Tongue (tissue), 2 donors: ENCODE data around the gene CWF19L2. TPM values are rescaled to one million over a fixed set of nuclear protein-coding genes. Genes with fewer than 3 reads are reported as not detected.
"Not testable (repeated sequence)": the region's sequence is repeated elsewhere in the genome, so short reads cannot be mapped to it uniquely, and the experiment has no call there.

ENCODE experiments used
- DNase-seq: peaks from one replicate; pipeline ENCODE4 v3.0.0-alpha.2; 2015
- total RNA-seq: library from RNA; depleted of rRNA; stranded (reverse); fragments of >200 nt; gene quantifications from one replicate; pipeline ENCODE4 v1.2.3, GENCODE V29; 2014

CWF19L2 gene
- 28.7 TPM for total RNA-seq

GRCh38 chr11:107457558-107458271 lies at the start of gene CWF19L2:
TSS of gene CWF19L2 (minus strand) at chr11:107457825. CDS start at chr11:107457816, 9 bp downstream.
- DNase-seq = peak; percentile 98

DNA sequence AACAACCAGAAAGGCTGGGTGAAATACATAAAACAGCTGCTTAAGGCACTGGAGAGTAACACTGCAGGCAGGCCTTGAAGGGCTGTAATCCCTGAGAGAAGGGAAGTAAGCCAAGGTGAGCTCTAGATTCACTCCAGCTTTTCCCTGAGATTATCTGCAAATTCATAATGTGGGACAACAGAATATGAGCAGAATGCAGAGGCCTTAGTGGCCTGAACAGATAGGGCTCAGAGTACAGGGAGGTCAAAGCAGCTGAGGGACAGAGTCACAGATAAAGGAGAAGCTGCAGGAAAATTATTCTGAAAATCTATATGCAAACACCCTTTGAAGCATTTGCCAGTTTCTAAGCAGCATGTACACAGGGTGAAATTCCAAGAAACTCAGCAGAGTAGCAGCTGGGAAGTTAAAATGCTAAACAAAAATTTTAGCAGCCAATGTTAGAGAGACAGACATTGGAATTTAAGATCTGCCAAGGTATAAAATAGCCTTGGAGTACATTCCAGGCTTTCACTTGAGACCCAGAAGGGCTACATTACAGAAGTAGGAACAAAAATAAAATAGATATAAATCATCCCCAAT lies 48.1 kb upstream of the CWF19L2 start:
- peak; percentile 43 for DNase-seq

- DNase-seq = peak; percentile 64
Measured at GRCh38 chr11:107504981-107505380, 47.4 kb upstream of the CWF19L2 start.

- no peak for DNase-seq
Measured at GRCh38 chr11:107501713-107502112, 44.1 kb upstream of the CWF19L2 start.

- not testable (repeated sequence) for DNase-seq
Measured at GRCh38 chr11:107497371-107497770, 39.7 kb upstream of the CWF19L2 start.

- DNase-seq = peak; percentile 19
Measured at GRCh38 chr11:107496011-107496410, 38.4 kb upstream of the CWF19L2 start.

- DNase-seq = no peak
Measured at GRCh38 chr11:107494055-107494454, 36.4 kb upstream of the CWF19L2 start.

DNA sequence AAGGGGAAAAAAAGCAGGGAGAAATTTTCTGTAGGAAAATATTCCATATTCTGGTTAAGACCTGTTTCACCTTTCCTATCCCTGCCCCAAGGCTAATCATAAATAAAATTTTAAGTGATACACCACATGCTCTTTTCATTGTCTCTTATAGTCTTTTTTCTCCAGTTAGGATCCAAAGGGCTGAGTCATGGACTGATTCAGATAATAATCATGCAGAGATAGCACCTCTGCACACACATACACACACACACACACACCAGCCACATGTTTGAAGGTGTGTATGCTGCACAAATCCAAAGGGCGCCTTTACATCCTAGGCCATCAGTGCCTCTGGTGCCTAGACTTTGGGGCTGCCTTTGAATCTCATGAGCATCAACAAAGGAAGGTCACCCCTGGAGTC lies 35.5 kb upstream of the CWF19L2 start:
- DNase-seq = no peak

DNA sequence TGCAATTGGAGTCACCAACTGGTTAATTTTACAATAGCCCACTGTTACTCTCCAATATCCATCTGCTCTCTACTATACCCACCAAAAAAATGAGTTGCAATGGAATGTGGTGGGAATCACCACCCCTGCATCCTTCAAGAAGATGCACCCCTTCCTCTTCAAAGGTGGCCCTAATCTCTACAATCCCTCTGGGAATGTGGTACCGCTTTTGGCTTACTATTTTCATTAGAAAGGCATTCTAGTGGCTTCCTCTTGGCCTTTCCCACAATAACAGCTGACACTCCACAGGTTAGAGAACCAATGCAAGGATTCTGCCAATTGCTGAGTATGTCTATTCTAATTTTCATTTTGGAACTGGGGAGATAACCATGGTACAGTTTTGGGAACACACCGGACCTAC lies 33.2 kb upstream of the CWF19L2 start:
- DNase-seq = no peak

DNA sequence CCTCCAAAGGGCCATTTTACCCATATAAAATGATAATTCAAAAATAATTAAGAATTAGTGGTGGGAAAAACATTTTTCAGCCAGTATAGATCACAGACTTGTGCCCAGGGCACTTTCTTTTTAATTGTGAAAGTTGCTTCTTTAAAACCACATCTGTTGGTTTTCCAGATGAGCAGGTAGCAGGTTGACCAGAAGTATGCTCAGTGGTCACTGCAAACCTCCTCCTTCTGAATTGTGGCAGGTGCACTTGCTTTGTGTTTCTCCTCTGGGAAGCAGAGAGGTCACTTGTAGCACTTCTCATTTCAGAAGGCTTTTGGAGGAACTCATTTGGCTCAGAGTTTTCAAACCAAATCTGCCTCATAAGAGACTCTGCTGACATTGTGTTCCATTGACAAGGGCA lies 24.6 kb upstream of the CWF19L2 start:
- no peak for DNase-seq

GRCh38 chr11:107478922-107479321 lies 21.3 kb upstream of the CWF19L2 start:
- DNase-seq = no peak

- no peak for DNase-seq
Measured at GRCh38 chr11:107477820-107478219, 20.2 kb upstream of the CWF19L2 start.

GRCh38 chr11:107473792-107474191 lies 16.2 kb upstream of the CWF19L2 start:
- DNase-seq = no peak

DNA sequence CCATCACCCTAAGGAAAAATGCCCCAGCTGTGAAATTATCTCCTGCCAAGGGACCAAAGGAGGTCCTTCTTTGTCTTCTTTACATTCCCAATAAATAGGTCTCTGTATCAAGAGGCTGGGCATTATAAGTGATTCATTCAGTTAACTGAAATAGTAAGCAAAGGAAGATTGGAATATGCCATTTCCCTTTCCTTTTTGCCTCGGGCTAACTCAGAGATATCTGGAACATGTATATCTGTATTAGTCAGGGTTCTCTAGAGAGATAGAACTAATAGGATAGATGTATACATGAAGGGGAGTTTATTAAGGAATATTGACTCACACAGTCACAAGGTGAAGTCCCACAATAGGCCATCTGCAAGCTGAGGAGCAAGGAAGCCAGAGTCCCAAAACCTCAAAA lies 15.3 kb upstream of the CWF19L2 start:
- no peak for DNase-seq

DNA sequence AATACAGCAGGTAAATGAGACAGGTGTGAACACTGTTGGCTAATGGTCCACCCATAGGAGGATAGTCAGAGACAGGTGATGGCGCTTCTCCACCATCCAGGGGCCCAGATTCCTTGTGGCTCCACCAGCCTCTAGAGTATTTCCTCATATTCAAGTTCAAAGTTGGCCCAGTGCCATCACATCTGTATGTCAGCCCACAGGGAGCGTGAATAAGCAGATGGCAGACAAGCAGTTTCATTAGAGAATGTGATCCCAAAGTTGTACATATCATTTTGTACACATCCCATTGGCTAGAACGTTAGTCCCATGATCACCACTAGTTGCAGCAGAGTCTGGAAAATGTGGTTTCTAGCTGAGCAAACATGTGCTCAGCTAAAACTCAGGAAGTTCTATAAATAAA lies 11.0 kb upstream of the CWF19L2 start:
- DNase-seq = peak; percentile 5

- DNase-seq = no peak
Measured at GRCh38 chr11:107467696-107468095, 10.1 kb upstream of the CWF19L2 start.

- DNase-seq = not testable (repeated sequence)
Measured at GRCh38 chr11:107466275-107466866, 8.7 kb upstream of the CWF19L2 start.

DNA sequence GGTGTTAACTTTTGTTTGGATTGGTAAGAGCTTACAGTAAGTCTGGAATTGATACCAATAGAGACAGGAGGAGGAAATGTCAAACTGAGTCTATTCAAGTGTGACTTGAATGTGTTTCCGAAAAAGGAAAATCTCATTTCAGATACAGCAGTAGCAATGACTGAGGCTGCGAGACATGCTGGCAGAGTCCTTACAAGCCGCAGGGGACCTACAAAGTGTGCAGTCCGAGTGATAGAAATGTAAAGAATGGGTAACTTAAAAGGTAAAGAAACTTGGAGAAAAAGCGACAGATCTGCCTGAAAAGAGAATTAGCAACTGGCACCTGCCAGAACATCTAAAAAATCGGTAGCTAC lies 444 bp downstream of the CWF19L2 start:
- DNase-seq = no peak

DNA sequence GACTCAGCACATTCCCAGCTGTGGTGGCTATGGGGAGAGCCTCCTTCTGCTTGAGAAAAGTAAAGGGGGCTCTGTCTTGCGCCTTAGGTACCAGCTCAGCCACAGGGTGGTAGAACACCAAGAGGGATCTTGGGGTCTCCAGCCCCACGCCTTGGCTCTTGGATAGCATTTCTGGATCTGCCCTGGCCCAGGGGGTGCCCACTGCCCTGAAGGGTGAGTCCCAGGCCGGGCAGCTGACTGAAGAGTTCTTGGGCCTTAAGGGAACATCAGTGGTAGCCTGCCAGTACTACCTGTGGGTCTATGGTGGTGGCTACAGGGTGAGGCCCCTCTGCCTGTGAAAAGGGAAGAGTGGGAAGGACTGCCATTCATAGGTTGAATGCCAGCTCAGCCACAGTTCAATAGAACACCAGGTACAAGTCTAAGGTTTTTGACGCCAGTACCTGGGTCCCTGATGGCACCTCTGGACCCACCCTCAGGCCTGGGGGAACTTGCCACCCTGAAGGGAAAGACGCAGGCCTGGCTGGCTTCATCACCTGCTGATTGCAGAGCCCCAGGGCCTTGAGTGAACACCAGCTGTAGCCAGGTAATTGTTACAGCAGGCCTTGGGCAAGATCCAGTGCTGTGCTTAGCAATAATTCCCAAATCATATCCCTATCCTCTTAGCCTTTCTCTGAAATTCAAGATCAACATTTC lies 3.9 kb downstream of the CWF19L2 start:
- no peak for DNase-seq

DNA sequence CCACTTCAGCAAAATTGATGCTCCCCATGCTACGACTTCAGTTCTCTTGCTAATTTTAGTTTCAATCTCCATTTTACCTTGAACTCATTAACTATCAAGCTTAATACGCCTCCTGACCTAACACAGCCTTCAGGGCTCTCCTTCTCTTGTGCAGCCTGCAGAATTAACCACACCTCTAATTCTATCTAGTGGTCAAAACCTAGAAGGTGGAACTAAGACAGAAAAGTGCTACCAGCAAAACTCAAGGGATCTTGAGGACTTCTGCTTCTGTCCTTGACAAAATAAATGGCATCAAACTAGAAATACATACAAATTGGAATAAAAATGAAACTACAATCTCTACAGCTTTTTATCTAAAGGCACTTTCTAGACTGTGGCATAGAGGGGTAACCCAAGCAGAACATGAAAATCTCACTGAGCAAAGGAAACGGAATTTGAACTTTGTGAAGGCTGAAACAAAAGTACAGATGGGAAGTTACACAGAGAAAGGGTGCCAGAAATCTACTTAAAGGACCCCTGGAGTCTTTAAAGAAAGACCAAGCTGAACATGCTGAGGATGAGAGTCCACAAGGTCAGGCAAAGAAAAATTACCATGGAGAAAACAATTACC lies 10.7 kb downstream of the CWF19L2 start:
- DNase-seq = no peak

DNA sequence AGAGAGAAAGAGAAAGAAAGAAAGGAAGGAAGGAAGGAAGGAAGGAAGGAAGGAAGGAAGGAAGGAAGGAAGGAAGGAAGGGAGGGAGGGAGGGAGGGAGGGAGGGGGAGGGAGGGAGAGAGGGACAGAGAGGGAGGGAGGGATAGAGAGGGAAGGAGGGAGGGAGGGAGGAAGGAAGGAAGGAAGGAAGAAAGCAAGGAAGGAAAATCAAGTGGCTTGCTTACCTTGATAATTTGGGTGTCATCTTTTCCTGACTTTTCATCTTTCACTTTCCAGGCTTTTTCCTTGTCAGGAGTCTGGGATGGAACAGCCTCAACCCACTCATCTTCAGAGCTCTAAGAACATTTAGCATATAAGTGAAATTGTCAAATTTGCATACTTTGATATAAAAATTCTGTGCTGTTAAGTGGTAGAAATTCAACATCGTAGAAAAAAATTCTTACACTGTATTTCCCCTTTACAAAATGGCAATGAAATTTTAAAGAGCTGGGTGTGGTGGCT lies 14.9 kb downstream of the CWF19L2 start:
- DNase-seq = no peak

DNA sequence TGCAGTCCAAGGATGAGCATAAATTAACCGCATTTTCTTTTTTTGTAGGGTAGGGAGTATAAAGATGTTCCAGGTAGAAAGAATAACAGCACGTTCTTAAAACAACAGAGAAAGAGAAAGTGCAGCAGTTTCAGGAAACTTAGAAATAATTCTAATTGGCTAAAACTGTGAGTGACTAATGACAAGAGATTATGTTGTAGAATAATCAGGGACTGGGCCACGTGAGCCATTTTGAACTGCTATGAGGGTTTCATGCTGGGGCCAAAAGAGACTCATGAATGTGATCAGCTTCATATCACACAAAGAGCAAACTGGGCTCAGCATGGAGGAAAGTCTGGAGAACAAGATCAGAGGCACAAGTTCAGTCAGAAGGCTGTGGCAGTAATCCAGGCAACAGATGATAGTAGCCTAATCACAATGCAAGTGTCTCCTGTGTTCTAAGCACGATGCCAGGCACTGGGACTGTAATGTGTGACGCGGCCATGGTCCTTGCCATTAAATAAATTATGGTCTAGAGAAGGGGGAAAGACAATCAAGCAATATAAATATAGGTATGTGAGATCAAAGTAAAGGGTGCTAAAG lies 17.9 kb downstream of the CWF19L2 start:
- no peak for DNase-seq
